Thyroid gland (tissue), 4 donors: Measurements from ENCODE around the gene ZBTB7C. TPM values are rescaled to one million over a fixed set of nuclear protein-coding genes. Genes with fewer than 3 reads are reported as not detected.

Experiments
- DNase-seq, 2 donors: peaks; one replicate each; pipeline ENCODE4 v3.0.0-alpha.2; 2019
- H3K27ac ChIP-seq, 3 donors: fragments of 200-600 bp; sonication (generic); 1 replicate in 2 of 3; 2 replicates in 1 of 3; pipeline ENCODE4 v1.5.1; 2016 to 2019; ENCODE audit warnings: mild to moderate bottlenecking in 1 of 3, moderate library complexity in 1 of 3
- H3K27me3 ChIP-seq: fragments of 200-600 bp; sonication (generic); one replicate; pipeline ENCODE4 v1.5.1; 2019
- H3K36me3 ChIP-seq, 2 donors: fragments of 200-600 bp; sonication (generic); one replicate each; pipeline ENCODE4 v1.5.1; 2016 to 2019
- H3K4me1 ChIP-seq, 2 donors: fragments of 200-600 bp; sonication (generic); one replicate each; pipeline ENCODE4 v1.5.1; 2017 to 2019
- H3K4me3 ChIP-seq, 3 donors: fragments of 200-600 bp; sonication (generic); replicated peaks in 1 of 3; 1 replicate in 2 of 3; 2 replicates in 1 of 3; pipeline ENCODE4 v1.5.1; 2016; ENCODE audit warnings: mild to moderate bottlenecking in 1 of 3
- H3K9me3 ChIP-seq: fragments of 200-600 bp; sonication (generic); one replicate; pipeline ENCODE4 v1.5.1; 2017
- POLR2A ChIP-seq, 2 donors: fragments of 450-650 bp; IDR thresholded peaks; one replicate each; pipeline ENCODE4 v1.6.1; 2017; ENCODE audit warnings: antibody characterized with exemption in 2 of 2, mild to moderate bottlenecking in 2 of 2, moderate library complexity in 1 of 2
- WGBS, 2 donors: methylation state at CpG; one replicate each; pipeline ENCODE4 v1.1.5; 2017; 5-methylcytosine and 5-hydroxymethylcytosine counted together
- intact Hi-C: fragments of 100-400 bp; cut with DNase I; formaldehyde crosslinking; loops from one replicate; pipeline ENCODE4 v1.15.1; 2023
- total RNA-seq, 4 donors: library from RNA; depleted of rRNA; stranded (reverse); fragments of >200 nt; gene quantifications; one replicate each; pipeline ENCODE4 v1.2.3, GENCODE V29; 2016
- TF ChIP-seq, protein P1 (sequence below), 6 experiments: fragments of 200-600 bp in 3 of 6; fragments of 450-650 bp in 3 of 6; sonication (generic) in 3 of 6; IDR thresholded peaks; one replicate each; pipeline ENCODE4 v1.5.1; 2016 to 2019; ENCODE audit warnings: antibody characterized with exemption in 6 of 6, mild to moderate bottlenecking in 2 of 6, inconsistent platforms in 1 of 6, moderate library complexity in 1 of 6

Gene ZBTB7C
- total RNA-seq, 4 donors from 2014 or later: 41.7 to 66.7 (median 49.5) TPM

DNA sequence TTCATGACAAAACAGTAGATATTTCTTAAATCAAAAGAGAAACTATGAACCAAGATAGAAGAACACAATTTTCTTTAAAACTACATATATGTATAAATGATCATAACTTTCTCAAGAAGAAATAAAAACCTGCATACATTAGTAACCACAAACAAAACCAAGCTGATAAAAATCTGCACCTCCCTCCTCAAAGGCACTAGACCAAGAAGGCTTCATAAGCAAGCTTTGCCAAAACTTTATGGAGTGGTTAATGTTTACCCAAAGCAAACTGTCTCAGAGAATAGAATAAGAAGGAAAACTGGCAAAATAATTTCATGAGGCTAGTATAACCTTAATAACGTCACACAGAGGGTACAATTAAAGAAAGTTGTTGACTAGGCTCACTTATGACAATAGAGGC, 138.3 kb downstream of the ZBTB7C start:
- WGBS, 2 donors: 37 to 44% methylated on average over 1 of the region's 1 CpG
- intact Hi-C loops: no loop called here

DNA sequence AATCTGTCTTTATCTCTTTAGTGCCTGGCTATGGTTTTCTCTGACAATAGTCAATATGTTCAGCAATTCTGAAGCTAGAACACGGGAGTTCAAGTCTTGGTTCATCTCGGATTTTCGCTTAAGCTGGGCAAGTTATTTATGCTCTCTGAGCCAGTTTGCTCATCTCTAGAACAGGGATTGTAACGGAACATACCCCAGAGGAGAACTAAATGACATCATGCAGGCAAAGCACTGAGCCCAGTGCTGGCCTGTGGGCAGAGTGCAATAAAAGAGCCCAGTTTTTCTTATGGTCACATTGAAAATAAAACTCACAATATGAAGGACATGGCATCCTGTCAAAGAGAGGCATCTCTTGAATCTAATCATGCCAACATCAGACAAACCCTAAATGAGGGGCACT, 143.9 kb downstream of the ZBTB7C start:
- intact Hi-C loops: no loop called here
- Histone ChIP-seq H3K9me3 (no peaks in the 10 kb centered on the region), H3K36me3 (no peaks in the 10 kb centered on the region), H3K27ac (no peak overlapping the region), H3K4me1 (peaks cover 0 to 5% of the 10 kb centered on the region in 2 donors), H3K27me3 (no peaks in the 10 kb centered on the region), H3K4me3 (no peak overlapping the region)
- no peak for DNase-seq
- WGBS, 2 donors: 88 to 95% methylated on average over 4 of the region's 4 CpGs
- no peak for TF ChIP-seq POLR2A (IDR thresholded peaks at IDR 0.05)
- TF ChIP-seq, protein P1, sequence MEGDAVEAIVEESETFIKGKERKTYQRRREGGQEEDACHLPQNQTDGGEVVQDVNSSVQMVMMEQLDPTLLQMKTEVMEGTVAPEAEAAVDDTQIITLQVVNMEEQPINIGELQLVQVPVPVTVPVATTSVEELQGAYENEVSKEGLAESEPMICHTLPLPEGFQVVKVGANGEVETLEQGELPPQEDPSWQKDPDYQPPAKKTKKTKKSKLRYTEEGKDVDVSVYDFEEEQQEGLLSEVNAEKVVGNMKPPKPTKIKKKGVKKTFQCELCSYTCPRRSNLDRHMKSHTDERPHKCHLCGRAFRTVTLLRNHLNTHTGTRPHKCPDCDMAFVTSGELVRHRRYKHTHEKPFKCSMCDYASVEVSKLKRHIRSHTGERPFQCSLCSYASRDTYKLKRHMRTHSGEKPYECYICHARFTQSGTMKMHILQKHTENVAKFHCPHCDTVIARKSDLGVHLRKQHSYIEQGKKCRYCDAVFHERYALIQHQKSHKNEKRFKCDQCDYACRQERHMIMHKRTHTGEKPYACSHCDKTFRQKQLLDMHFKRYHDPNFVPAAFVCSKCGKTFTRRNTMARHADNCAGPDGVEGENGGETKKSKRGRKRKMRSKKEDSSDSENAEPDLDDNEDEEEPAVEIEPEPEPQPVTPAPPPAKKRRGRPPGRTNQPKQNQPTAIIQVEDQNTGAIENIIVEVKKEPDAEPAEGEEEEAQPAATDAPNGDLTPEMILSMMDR (IDR thresholded peaks at IDR 0.05): no peak

More for the DNA sequence above, 138.3 kb downstream of the ZBTB7C start:
- no peak for DNase-seq
- TF ChIP-seq, protein P1 (IDR thresholded peaks at IDR 0.05): no peak
- TF ChIP-seq POLR2A (IDR thresholded peaks at IDR 0.05): no peak
- Histone ChIP-seq H3K4me3 (no peak overlapping the region), H3K9me3 (no peaks in the 10 kb centered on the region), H3K36me3 (no peaks in the 10 kb centered on the region), H3K27me3 (no peaks in the 10 kb centered on the region), H3K4me1 (peaks cover 14 to 17% of the 10 kb centered on the region in 2 donors), H3K27ac (no peak overlapping the region)

DNA sequence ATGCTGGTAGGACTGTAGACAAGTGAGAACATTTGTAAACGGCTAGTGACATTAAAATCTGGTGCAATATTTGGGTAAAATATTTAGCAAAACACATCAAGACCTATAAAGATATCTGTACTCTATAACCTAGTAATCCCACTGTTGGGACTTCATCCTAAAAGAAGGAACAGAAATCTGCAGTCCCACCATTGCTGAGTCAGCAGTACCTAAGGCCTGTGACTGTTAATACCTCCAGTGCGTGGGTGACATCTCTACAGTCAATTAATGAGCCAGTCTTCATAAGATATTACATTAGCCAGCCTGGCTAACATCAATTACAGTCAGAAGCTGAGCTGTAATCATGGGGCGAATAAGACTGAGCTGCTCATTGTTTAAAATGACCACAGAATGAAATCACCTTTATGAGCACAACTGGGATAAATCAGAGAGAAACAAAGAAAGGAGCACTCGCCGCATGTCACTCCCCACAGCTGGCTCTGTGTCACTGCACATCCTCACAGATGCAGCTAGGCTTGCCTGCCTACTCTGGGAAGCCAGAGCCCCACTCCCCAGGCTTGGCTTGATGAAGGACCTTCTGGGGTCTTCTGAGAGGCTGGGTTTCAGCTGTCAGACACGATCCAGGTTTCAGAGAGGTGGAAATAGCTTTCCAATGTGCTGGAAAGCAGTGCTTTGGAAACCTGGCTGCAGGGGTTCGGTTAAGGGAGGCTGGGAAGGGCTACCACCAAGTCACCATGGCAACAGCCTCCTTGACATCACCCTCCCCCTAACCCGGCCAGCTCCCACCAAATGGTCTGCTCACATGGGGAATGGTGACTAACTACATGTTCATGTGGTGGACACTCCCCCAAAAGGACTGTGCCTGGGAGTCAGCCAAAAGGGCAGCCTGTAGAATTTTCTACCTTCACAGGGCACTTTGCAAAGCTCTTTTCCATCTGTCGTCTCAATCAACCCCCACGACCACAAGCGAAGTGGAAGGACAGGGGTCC, 145.0 kb downstream of the ZBTB7C start:
- H3K4me1 ChIP-seq: peaks cover 0 to 5% of the 10 kb centered on the region in 2 donors
- no peaks in the 10 kb centered on the region for H3K36me3 ChIP-seq
- 83 to 90% methylated on average over 11 of the region's 11 CpGs for WGBS, 2 donors
- no peaks in the 10 kb centered on the region for H3K27me3 ChIP-seq
- DNase-seq: no peak
- H3K27ac ChIP-seq: no peak overlapping the region
- no peak overlapping the region for H3K4me3 ChIP-seq
- intact Hi-C loops: no loop called here
- H3K9me3 ChIP-seq: no peaks in the 10 kb centered on the region
- TF ChIP-seq POLR2A (IDR thresholded peaks at IDR 0.05): no peak
- TF ChIP-seq, protein P1 (IDR thresholded peaks at IDR 0.05): no peak

DNA sequence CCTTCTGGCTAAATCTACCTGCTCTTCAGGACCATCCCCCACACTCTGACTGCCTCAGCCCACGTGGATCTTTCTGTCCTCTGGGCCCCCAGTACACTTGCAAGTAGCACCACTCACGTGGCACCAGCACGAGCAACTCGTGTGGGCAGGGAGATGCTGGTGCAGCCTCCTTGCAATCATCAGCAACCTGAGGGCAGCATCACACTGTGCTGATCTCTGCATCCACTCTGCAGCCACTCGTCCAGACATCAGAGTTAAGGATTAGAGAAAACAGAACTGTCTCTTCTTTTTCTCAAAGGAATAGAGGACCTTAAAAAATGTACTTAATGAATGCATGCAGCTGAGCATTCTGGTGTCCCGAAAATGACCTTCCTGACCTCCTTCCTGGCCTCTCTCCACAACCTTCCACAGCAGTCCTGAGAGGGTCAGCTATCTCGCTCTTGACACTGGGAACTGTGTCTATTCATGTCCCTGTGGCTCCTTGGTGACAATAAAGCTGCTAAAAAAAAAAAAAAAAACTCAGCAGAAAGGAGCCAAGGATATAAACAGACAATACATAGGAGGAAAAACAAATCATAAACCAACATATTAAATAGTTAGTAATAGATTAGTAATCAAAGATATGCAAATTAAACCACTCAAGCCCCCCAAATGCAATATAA, 145.9 kb downstream of the ZBTB7C start:
- no peak overlapping the region for H3K27ac ChIP-seq
- no peak for TF ChIP-seq POLR2A (IDR thresholded peaks at IDR 0.05)
- TF ChIP-seq, protein P1 (IDR thresholded peaks at IDR 0.05): no peak
- H3K36me3 ChIP-seq: no peaks in the 10 kb centered on the region
- H3K27me3 ChIP-seq: no peaks in the 10 kb centered on the region
- no peaks in the 10 kb centered on the region for H3K9me3 ChIP-seq
- intact Hi-C loops: no loop called here
- WGBS, 2 donors: 66 to 82% methylated on average over 7 of the region's 7 CpGs
- peaks cover 0 to 5% of the 10 kb centered on the region in 2 donors for H3K4me1 ChIP-seq
- DNase-seq: no peak
- H3K4me3 ChIP-seq: no peak overlapping the region

DNA sequence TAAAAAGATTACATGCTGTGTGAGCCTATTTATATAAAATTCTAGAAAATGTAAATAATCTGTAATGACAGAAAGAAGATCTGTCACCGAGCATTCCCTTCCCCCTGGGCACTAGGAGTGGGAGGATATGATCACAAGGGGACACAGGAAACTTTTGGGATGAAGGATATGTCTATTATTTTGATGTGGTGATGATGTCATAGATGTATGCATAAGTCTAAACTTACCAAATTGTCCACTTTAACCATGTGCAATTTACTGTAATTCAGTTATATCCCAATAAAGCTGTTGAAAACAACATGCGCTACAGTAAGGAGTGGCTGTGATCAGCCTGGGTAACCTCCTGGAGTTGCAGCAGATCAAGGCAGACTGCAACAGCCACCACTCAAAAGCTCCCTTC, 148.9 kb downstream of the ZBTB7C start:
- intact Hi-C loops: no loop called here
- WGBS, 2 donors: 94 to 95% methylated on average over 2 of the region's 2 CpGs
- no peaks in the 10 kb centered on the region for H3K9me3 ChIP-seq
- no peak for DNase-seq
- no peaks in the 10 kb centered on the region for H3K27me3 ChIP-seq
- no peaks in the 10 kb centered on the region for H3K4me1 ChIP-seq
- no peaks in the 10 kb centered on the region for H3K36me3 ChIP-seq
- no peak overlapping the region for H3K4me3 ChIP-seq
- no peak overlapping the region for H3K27ac ChIP-seq
- TF ChIP-seq POLR2A (IDR thresholded peaks at IDR 0.05): no peak
- TF ChIP-seq, protein P1 (IDR thresholded peaks at IDR 0.05): no peak
